Measurements from ENCODE around the gene RAB11FIP4.

DNA sequence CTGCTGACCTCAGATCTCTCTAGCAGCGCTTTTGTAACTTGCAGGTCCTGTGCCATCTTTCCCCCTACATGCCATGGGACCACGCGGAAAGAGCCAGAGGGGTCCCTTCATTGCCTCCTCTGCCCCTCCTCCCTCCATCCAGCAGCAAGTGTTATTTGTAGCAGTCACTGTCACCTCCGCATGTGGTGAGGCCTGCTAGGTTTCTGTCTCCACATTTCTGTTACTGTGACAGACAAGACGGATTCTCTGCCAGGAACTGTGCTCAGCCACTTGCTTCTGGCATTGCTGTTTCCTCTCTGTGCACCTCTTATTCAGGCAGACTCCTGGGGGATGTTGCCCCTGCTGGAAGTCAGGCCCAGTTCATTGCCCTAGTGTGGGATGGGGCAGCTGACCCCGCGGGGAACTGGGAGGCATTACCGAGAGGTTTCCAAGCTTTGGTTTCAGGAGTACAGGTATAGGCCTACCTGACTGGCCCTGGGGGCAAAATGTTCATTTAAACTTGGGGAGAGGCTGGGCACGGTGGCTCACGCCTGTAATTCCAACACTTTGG is 61.2 kb downstream of the RAB11FIP4 start:
- TF ChIP-seq POLR2AphosphoS5 (IDR thresholded peaks at IDR 0.05; ENCODE audit: borderline replicate concordance, low read depth, low read length), result no peak
- TF ChIP-seq EZH2 (IDR thresholded peaks at IDR 0.05), result no peak
- no peak for TF ChIP-seq FOXP2 (optimal IDR thresholded peaks at IDR 0.05; ENCODE audit: control extremely low read depth, extremely low read length, insufficient read depth)

Data from SK-N-MC (cell line).